ENCODE measurements around the gene BAZ2A. TPM values are rescaled to one million over a fixed set of nuclear protein-coding genes. Genes with fewer than 3 reads are reported as not detected.

Gene BAZ2A
- total RNA-seq, 1 experiment from 2014 or later, result 106 TPM

- H3K27ac ChIP-seq (ENCODE audit: low read depth, low read length), result no peak overlapping the region
- H3K9me2 ChIP-seq (ENCODE audit: insufficient read depth), result no peaks in the 10 kb centered on the region
- H3K4me3 ChIP-seq (replicated peaks in 1 of 2; ENCODE audit: low read depth in 1 of 2, low read length in 2 of 2), result no peak overlapping the region
- no peak overlapping the region for H3K9ac ChIP-seq (ENCODE audit: low read length)
- intact Hi-C loops (cut with micrococcal nuclease), result no loop called here
- H3K4me1 ChIP-seq (ENCODE audit: control insufficient read depth in 1 of 2, insufficient read depth in 2 of 2, low read length in 2 of 2), result peaks cover 0 to 3% of the 10 kb centered on the region in 2 experiments; a peak in 1 of 4 replicates
- H3K9me3 ChIP-seq (ENCODE audit: control insufficient read depth in 1 of 2, insufficient read depth in 1 of 2, low read depth in 1 of 2, low read length in 2 of 2), result no peaks in the 10 kb centered on the region
- H3K27me3 ChIP-seq (ENCODE audit: insufficient read depth, low read length), result no peaks in the 10 kb centered on the region
- DNase-seq (ENCODE audit: low read depth, low spot score), result no peak
- peak; percentile 37 for ATAC-seq
- H3K79me2 ChIP-seq (ENCODE audit: insufficient read depth, low read length), result peaks cover 31% of the 10 kb centered on the region
- ChIA-PET POLR2A (interaction anchor here (1.0 to 2.3 kb wide), 3 partner anchors 15 to 26 kb away, joined by 3 to 6 read pairs (median 3); partner anchors contain the start of gene PTGES3), RAD21 (ENCODE audit: low non-redundant PET in 1 of 2, low total read pairs in 2 of 2, uncharacterized antibody in 2 of 2, unreplicated experiment in 2 of 2) (no interaction called here), CTCF (no interaction called here)
- no peak overlapping the region for H2AFZ ChIP-seq (ENCODE audit: low read depth, low read length, poor library complexity, severe bottlenecking)
- H3K4me2 ChIP-seq (ENCODE audit: low read length), result no peak overlapping the region
- H4K20me1 ChIP-seq (ENCODE audit: insufficient read depth), result peaks cover 27% of the 10 kb centered on the region; the same call in 1 of the 2 replicates
- TF ChIP-seq SIN3A (IDR thresholded peaks at IDR 0.05; ENCODE audit: low read depth) (0 out of 2 replicates have a peak, but pooled peaks have one; percentile 13), TCF7L2 (IDR thresholded peaks at IDR 0.05; ENCODE audit: borderline replicate concordance, extremely low read depth, insufficient read depth, insufficient read length) (no peak), YY1 (IDR thresholded peaks at IDR 0.05; ENCODE audit: extremely low read depth, insufficient replicate concordance, low read depth, low read length) (no peak), ZNF274 (IDR thresholded peaks at IDR 0.05; ENCODE audit: low read depth, low read length) (no peak), SRF (IDR thresholded peaks at IDR 0.05; ENCODE audit: low read depth) (no peak), POLR2AphosphoS5 (IDR thresholded peaks at IDR 0.05; ENCODE audit: low read depth, low read length) (peak; percentile 41), ZFX (IDR thresholded peaks at IDR 0.05) (no peak), FOSL1 (IDR thresholded peaks at IDR 0.05; ENCODE audit: low read depth) (no peak), CEBPB (IDR thresholded peaks at IDR 0.05; ENCODE audit: low read depth) (no peak), ATF3 (IDR thresholded peaks at IDR 0.05) (no peak), ZBTB33 (IDR thresholded peaks at IDR 0.05; ENCODE audit: extremely low read depth, insufficient replicate concordance, low read length) (no peak), EZH2phosphoT487 (IDR thresholded peaks at IDR 0.05; ENCODE audit: borderline replicate concordance) (no peak), CBX3 (IDR thresholded peaks at IDR 0.05; ENCODE audit: low read depth) (no peak), REST (IDR thresholded peaks at IDR 0.05; ENCODE audit: low read depth) (no peak), CTCF (IDR thresholded peaks at IDR 0.05 in 2 of 3, conservative IDR thresholded peaks at IDR 0.05 in 1 of 3; ENCODE audit: borderline replicate concordance in 1 of 3, insufficient read depth in 1 of 3, low read depth in 2 of 3, low read length in 2 of 3) (no peak), EZH2 (IDR thresholded peaks at IDR 0.05) (no peak)
- peaks cover 22 to 35% of the 10 kb centered on the region in 2 experiments for H3K36me3 ChIP-seq (ENCODE audit: control insufficient read depth in 1 of 2, insufficient read depth in 2 of 2, low read length in 2 of 2)
- no TSS peak for BruUV-seq (replicated peaks)
Observed at GRCh38 chr12:56661979-56662638, 32.0 kb upstream of the BAZ2A start.
